Measurements from ENCODE around the gene LIPH.
"Not testable (repeated sequence)": the region's sequence is repeated elsewhere in the genome, so short reads cannot be mapped to it uniquely, and the experiment has no call there.

LIPH gene

DNA sequence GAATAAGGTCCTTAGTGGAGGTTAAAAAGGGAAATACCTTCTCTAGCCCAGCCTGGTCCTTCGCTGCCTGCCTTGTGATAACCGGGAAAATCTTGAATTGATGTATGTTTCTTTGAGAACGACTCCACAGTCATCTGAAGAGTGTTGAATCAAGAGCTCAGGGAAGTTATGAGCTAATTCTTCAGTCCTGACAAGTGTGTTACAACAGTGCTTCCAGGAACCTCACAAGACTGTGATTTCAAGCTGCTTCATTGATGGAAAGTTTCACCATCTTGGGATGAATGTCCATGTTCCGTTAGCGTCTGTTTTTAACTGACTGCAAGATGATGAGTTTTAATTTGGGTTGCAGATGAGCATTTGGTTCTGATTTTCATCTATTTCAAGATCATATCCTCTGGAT is 66.0 kb downstream of the LIPH start:
- Mint-ChIP-seq H3K36me3 (ENCODE audit: low read depth) (peaks cover 28% of the 10 kb centered on the region), H3K4me1 (ENCODE audit: low read depth) (peaks cover 7% of the 10 kb centered on the region), H3K9me3 (peaks cover 3% of the 10 kb centered on the region), H3K27me3 (ENCODE audit: low read depth) (no peaks in the 10 kb centered on the region), H3K4me3 (no peak overlapping the region), H3K27ac (no peak overlapping the region)

DNA sequence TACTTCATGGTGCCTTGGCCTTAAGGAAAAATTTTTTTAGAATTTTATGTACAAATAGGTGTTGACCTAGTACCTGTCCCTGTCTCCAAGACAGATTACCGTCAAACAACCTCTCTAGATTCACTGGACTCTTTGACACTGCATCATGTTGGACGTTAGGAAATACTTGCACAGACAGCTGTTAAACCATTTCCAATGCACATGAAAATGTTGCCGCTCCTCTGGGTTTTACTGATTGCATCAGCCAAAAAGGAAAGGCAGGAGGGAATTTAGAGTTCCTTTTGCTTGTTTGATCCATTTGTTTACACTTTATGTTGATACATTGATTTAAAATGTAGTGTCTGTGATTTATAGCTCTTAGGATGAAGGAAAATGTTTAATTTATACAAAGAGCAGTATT is 68.1 kb downstream of the LIPH start:
- Mint-ChIP-seq H3K4me1 (ENCODE audit: low read depth) (peaks cover 10% of the 10 kb centered on the region), H3K9me3 (peaks cover 11% of the 10 kb centered on the region), H3K36me3 (ENCODE audit: low read depth) (peaks cover 28% of the 10 kb centered on the region), H3K27ac (no peak overlapping the region), H3K4me3 (no peak overlapping the region), H3K27me3 (ENCODE audit: low read depth) (no peaks in the 10 kb centered on the region)

DNA sequence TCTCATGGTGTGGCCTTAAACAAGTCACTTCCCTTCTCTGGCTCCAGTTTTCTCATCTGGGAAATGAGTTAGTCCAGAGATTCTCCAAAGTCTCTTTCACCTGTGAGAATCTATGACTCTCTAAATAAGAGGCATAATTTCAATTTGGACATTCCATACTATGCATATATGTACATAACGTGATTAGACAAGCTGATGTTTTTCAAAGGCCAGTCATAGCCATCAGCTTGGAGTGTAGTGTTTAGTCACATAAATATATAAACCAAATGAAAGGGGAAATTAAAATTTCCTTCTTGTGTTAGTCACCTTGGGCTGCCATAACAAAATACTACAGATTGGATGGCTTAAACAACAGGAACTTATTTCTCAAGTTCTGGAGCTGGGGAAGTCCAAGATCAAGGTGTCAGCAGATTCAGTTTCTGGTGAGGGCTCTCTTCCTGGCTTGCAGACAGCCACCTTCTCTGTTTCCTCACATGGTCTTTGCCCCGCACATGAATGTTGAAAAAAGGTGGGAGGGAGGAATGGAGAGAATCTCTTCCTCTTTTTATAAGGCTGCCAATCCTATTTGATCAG is 72.9 kb downstream of the LIPH start:
- no peaks in the 10 kb centered on the region for H3K27me3 Mint-ChIP-seq (ENCODE audit: low read depth)
- peaks cover 10% of the 10 kb centered on the region for H3K4me1 Mint-ChIP-seq (ENCODE audit: low read depth)
- no peak overlapping the region for H3K4me3 Mint-ChIP-seq
- H3K36me3 Mint-ChIP-seq (ENCODE audit: low read depth), result peaks cover 30% of the 10 kb centered on the region
- H3K9me3 Mint-ChIP-seq, result peaks cover 11% of the 10 kb centered on the region
- no peak overlapping the region for H3K27ac Mint-ChIP-seq

DNA sequence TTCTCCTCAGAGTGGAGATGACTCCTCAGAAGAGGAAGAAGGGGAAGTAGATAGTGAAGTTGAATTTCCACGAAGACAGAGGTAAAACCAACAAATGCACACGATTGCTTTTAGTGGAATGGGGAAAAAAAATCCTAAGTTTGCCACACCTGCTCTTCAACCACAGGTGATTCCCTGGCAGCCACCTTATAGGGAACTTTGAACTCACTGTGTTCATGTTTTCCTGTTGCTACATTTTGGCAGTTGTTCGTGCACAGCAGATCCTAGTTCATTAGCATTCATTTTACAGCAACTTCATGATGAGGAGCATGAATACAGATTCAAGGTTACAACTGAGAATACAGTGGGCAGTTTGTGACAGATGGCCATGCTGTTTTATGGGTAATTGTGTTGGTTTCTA is 75.1 kb downstream of the LIPH start:
- peaks cover 28% of the 10 kb centered on the region for H3K36me3 Mint-ChIP-seq (ENCODE audit: low read depth)
- no peak overlapping the region for H3K4me3 Mint-ChIP-seq

DNA sequence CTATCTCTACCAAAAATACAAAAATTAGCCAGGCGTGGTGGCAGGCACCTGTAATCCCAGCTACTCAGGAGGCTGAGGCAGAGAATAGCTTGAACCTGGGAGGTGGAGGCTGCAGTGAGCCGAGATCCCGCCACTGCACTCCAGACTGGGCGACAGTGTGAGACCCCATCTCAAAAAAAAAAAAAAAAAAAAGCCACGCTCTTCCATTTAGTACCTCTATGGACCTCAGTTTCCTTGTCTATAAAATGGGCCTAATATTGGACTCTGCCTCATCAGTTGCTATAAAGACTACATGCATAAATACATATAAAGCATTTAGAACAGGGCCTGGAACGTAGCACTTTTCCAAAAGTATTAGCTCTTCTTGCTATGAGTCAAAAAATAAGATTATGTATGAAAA is 77.5 kb downstream of the LIPH start:
- not testable (repeated sequence) for H3K27me3 Mint-ChIP-seq (ENCODE audit: low read depth); H3K4me3 Mint-ChIP-seq; H3K9me3 Mint-ChIP-seq; H3K4me1 Mint-ChIP-seq (ENCODE audit: low read depth); H3K27ac Mint-ChIP-seq
- peaks cover 15% of the 10 kb centered on the region for H3K36me3 Mint-ChIP-seq (ENCODE audit: low read depth)

More for the DNA sequence above, 75.1 kb downstream of the LIPH start:
- Mint-ChIP-seq H3K27ac (no peak overlapping the region), H3K9me3 (peaks cover 8% of the 10 kb centered on the region), H3K4me1 (ENCODE audit: low read depth) (peaks cover 4% of the 10 kb centered on the region), H3K27me3 (ENCODE audit: low read depth) (no peaks in the 10 kb centered on the region)

DNA sequence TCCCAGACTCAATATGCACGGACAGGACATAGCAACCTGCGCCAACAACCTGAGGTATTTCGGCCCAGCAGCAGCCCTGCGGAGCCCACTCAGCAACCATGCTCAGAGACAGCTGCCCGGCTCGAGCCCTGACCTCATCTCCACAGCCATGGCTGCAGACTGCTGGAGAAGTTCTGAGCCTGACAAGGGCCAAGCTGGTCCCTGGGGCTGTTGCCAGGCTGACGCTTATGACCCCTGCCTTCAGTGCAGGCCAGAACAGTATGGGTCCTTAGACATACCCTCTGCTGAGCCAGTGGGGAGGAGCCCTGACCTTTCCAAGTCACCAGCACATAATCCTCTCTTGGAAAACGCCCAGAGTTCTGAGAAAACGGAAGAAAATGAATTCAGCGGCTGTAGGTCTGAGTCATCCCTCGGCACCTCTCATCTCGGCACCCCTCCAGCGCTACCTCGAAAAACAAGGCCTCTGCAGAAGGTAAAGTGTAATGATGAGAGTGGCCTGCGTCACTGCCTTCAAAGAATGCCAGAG is 79.0 kb downstream of the LIPH start:
- no peaks in the 10 kb centered on the region for H3K27me3 Mint-ChIP-seq (ENCODE audit: low read depth)
- H3K4me3 Mint-ChIP-seq, result no peak overlapping the region
- H3K27ac Mint-ChIP-seq, result no peak overlapping the region
- H3K9me3 Mint-ChIP-seq, result no peaks in the 10 kb centered on the region
- H3K4me1 Mint-ChIP-seq (ENCODE audit: low read depth), result no peaks in the 10 kb centered on the region
- H3K36me3 Mint-ChIP-seq (ENCODE audit: low read depth), result peaks cover 15% of the 10 kb centered on the region

DNA sequence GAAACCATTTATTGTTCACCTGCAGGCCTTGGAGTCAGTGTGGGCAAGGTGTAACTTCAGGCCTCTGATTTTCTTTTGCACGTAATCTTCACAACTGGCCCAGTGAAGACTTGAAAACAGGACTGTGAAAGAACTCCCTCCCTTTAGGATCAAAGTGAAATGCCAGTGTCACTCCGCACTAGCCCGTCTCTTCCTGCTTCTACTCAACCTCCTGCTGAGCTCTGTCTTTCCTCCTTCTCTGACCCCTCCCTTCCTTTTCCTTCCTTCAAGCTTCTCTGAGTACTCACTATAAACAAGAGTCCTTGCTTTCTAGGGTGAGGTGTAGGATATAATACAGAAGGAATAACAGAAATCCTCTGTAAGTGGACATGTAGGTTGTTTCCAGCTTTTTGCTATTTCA is 82.1 kb downstream of the LIPH start:
- Mint-ChIP-seq H3K27me3 (ENCODE audit: low read depth) (no peaks in the 10 kb centered on the region), H3K9me3 (no peaks in the 10 kb centered on the region), H3K36me3 (ENCODE audit: low read depth) (peaks cover 8% of the 10 kb centered on the region), H3K4me3 (no peak overlapping the region), H3K27ac (no peak overlapping the region), H3K4me1 (ENCODE audit: low read depth) (no peaks in the 10 kb centered on the region)

DNA sequence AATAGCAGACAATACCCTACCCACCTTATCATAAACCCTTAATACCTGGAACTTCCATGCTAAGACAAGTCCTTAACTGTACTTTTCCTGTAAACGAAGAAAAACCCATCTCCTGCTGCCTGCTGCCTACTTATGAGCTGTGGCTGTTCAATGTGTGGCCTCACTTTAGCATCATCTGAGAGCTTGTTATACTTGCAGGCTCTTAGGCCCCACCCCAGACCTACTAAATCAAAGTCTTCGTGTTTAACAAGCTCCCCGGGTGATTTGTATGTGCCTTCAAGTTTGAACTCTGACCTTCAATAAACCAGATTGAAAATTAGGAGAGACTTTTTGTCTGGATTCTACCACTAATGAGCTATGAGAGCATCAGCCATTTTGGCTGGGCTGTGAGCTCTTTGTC is 82.8 kb downstream of the LIPH start:
- Mint-ChIP-seq H3K4me3 (no peak overlapping the region), H3K27me3 (ENCODE audit: low read depth) (no peaks in the 10 kb centered on the region), H3K9me3 (no peaks in the 10 kb centered on the region), H3K36me3 (ENCODE audit: low read depth) (peaks cover 5% of the 10 kb centered on the region), H3K27ac (no peak overlapping the region), H3K4me1 (ENCODE audit: low read depth) (no peaks in the 10 kb centered on the region)

DNA sequence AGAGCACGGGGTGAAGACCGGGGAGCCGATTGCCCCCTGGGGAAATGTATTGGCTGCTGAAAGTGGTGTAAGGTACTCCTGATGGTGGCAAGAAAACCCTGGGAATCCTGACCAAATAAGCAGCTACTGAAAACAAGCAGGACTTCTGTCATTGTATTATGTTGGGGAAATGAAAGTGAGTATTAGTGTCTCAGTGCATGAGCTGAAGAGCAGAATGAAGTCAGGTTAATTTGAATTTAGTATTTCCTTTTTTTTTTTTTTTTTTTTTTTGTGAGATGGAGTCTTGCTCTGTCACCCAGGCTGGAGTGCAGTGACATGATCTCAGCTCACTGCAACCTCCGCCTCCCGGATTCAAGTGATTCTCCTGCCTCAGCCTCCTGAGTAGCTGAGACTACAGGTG is 86.3 kb downstream of the LIPH start:
- not testable (repeated sequence) for H3K27ac Mint-ChIP-seq; H3K4me3 Mint-ChIP-seq; H3K4me1 Mint-ChIP-seq (ENCODE audit: low read depth); H3K9me3 Mint-ChIP-seq; H3K27me3 Mint-ChIP-seq (ENCODE audit: low read depth); H3K36me3 Mint-ChIP-seq (ENCODE audit: low read depth)

DNA sequence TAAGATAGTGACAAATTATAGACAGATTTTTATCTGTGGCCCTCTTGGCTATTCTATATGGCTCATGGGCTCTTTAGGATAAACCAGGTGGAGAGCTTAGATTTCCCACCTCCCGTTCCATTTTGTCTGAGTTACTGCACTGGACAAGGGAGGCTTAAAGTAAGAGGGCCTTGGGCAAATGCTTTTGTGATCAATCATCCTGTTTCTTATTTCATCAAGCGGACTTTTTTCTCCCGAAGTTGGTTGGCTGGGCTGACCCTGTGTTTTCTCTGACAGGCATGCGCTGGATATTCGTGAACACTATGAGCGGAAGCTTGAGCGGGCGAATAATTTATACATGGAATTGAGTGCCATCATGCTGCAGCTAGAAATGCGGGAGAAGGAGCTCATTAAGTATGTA is 86.9 kb downstream of the LIPH start:
- Mint-ChIP-seq H3K36me3 (ENCODE audit: low read depth) (no peaks in the 10 kb centered on the region), H3K4me1 (ENCODE audit: low read depth) (no peaks in the 10 kb centered on the region), H3K9me3 (no peaks in the 10 kb centered on the region), H3K27ac (no peak overlapping the region), H3K27me3 (ENCODE audit: low read depth) (no peaks in the 10 kb centered on the region), H3K4me3 (no peak overlapping the region)

DNA sequence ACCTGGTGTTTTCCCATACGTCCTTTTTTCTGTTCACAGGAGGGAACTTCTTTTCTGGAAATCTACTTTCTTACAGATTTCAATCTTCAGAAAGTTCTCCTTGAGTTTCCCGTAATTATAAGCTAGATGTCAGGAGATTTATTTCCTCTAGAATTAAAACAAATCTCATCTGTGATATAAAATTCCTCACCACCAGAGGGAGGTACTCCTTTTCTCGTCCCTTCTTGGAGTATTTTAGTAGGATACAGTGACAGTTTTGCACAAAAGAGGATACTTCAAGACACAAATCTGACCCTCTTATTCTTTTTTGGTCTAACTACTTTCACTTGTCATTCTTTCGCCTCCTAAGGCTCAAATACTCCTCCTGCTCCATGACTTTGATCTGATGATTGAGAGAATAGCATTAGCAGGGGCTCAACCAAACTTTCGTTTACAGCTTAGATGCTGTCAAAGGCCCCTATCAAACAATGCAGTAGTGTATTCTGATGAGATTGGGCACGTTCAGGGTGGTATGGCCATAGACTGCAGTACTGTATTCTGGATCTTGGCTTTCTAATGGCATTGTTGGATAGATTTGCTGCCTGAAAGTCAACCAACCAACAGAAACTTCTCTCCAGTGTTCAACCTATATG is 91.6 kb downstream of the LIPH start:
- Mint-ChIP-seq H3K27me3 (ENCODE audit: low read depth) (no peaks in the 10 kb centered on the region), H3K9me3 (no peaks in the 10 kb centered on the region), H3K36me3 (ENCODE audit: low read depth) (no peaks in the 10 kb centered on the region), H3K4me1 (ENCODE audit: low read depth) (no peaks in the 10 kb centered on the region), H3K4me3 (no peak overlapping the region), H3K27ac (no peak overlapping the region)

DNA sequence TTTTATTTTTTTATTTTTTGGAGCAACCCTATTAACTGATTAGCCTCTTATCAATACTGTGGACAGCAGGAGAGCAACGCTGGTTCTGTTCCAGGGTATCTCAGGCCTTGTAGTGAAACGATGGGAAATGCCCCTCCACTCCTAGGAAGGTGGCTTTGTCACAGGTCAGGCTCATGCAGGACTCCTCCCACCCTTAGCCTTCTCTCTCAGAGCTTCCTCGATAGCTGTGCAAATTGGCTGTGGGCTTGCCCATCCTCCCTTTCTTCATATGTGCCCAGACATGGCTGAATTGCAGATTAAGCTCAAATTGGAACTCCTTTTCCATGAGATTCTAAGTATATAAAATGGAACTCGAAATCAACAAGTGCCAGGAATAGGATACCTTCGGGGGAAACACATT is 92.1 kb downstream of the LIPH start:
- Mint-ChIP-seq H3K27me3 (ENCODE audit: low read depth) (no peaks in the 10 kb centered on the region), H3K36me3 (ENCODE audit: low read depth) (no peaks in the 10 kb centered on the region), H3K4me1 (ENCODE audit: low read depth) (no peaks in the 10 kb centered on the region), H3K27ac (no peak overlapping the region), H3K4me3 (no peak overlapping the region), H3K9me3 (no peaks in the 10 kb centered on the region)

DNA sequence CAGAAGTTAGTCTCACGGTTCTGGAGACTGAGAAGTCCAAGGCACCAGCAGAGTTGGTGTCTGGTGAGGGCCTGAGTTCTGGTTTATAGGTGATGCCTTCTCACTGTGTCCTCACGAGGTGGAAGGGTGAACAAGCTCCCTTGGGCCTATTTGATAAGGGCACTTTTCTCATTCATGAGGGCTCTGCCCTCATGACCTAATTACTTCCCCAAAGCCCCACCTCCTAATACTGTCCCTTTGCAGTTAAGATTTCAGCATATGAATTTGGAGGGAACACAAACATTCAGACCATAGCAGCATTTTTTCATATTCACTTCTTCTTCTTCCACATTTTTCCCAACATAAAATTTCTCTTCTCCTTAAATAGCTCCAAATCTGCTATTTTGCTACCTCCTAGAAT is 95.0 kb downstream of the LIPH start:
- Mint-ChIP-seq H3K27ac (no peak overlapping the region), H3K4me3 (no peak overlapping the region), H3K9me3 (no peaks in the 10 kb centered on the region), H3K27me3 (ENCODE audit: low read depth) (no peaks in the 10 kb centered on the region), H3K4me1 (ENCODE audit: low read depth) (no peaks in the 10 kb centered on the region), H3K36me3 (ENCODE audit: low read depth) (no peaks in the 10 kb centered on the region)
